ENCODE results near the gene KIF6.

- TF ChIP-seq EZH2 (IDR thresholded peaks at IDR 0.05) = no peak
- TF ChIP-seq, protein P1, sequence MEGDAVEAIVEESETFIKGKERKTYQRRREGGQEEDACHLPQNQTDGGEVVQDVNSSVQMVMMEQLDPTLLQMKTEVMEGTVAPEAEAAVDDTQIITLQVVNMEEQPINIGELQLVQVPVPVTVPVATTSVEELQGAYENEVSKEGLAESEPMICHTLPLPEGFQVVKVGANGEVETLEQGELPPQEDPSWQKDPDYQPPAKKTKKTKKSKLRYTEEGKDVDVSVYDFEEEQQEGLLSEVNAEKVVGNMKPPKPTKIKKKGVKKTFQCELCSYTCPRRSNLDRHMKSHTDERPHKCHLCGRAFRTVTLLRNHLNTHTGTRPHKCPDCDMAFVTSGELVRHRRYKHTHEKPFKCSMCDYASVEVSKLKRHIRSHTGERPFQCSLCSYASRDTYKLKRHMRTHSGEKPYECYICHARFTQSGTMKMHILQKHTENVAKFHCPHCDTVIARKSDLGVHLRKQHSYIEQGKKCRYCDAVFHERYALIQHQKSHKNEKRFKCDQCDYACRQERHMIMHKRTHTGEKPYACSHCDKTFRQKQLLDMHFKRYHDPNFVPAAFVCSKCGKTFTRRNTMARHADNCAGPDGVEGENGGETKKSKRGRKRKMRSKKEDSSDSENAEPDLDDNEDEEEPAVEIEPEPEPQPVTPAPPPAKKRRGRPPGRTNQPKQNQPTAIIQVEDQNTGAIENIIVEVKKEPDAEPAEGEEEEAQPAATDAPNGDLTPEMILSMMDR (IDR thresholded peaks at IDR 0.05) = no peak
- TF ChIP-seq EZH2phosphoT487 (IDR thresholded peaks at IDR 0.05) = no peak
Measured at GRCh38 chr6:39287601-39288000, 437.6 kb downstream of the KIF6 start.

All from neural progenitor cell (in vitro differentiated cells).